Trophoblast cell (in vitro differentiated cells and primary cell): ENCODE measurements around the gene LRRC7.

Source experiments
- DNase-seq, 2 donors: peaks; one replicate each; pipeline ENCODE4 v3.0.0-alpha.2; 2016
- H2AFZ ChIP-seq: 2 replicates; pipeline ENCODE4 v1.6.1; 2013; ENCODE audit warnings: low read length, moderate library complexity, mild to moderate bottlenecking; ENCODE audit not compliant: insufficient read depth, poor library complexity
- H2AK5ac ChIP-seq: 2 replicates; pipeline ENCODE4 v1.6.1; 2013; ENCODE audit warnings: mild to moderate bottlenecking, low read length
- H2BK120ac ChIP-seq: 2 replicates; pipeline ENCODE4 v1.6.1; 2013; ENCODE audit warnings: low read length, mild to moderate bottlenecking, moderate library complexity; ENCODE audit not compliant: insufficient read depth, poor library complexity
- H2BK12ac ChIP-seq: 2 replicates; pipeline ENCODE4 v1.6.1; 2013; ENCODE audit warnings: mild to moderate bottlenecking, low read length, moderate library complexity
- H2BK5ac ChIP-seq: 2 replicates; pipeline ENCODE4 v1.6.1; 2013; ENCODE audit warnings: low read length, low read depth, moderate library complexity, mild to moderate bottlenecking; ENCODE audit not compliant: poor library complexity
- H3K14ac ChIP-seq: 2 replicates; pipeline ENCODE4 v1.6.1; 2013; ENCODE audit warnings: mild to moderate bottlenecking, low read length
- H3K18ac ChIP-seq: 2 replicates; pipeline ENCODE4 v1.6.1; 2013; ENCODE audit warnings: mild to moderate bottlenecking, low read length
- H3K23ac ChIP-seq: 2 replicates; pipeline ENCODE4 v1.6.1; 2013; ENCODE audit warnings: low read length
- H3K27ac ChIP-seq: 2 replicates; pipeline ENCODE4 v1.5.1; 2013; ENCODE audit warnings: low read depth, mild to moderate bottlenecking, inconsistent platforms, low read length, moderate library complexity
- H3K27me3 ChIP-seq: 2 replicates; pipeline ENCODE4 v1.6.1; 2013; ENCODE audit warnings: inconsistent platforms, mild to moderate bottlenecking, low read length, moderate library complexity; ENCODE audit not compliant: insufficient read depth
- H3K36me3 ChIP-seq, 2 experiments: 1 replicate in 1 of 2; 2 replicates in 1 of 2; pipeline ENCODE4 v1.6.1; 2013; ENCODE audit warnings: low read length in 2 of 2, mild to moderate bottlenecking in 2 of 2, moderate library complexity in 1 of 2; ENCODE audit not compliant: insufficient read depth in 2 of 2, control insufficient read depth in 1 of 2
- H3K4ac ChIP-seq: 2 replicates; pipeline ENCODE4 v1.6.1; 2013; ENCODE audit warnings: low read depth, mild to moderate bottlenecking, low read length, moderate library complexity
- H3K4me1 ChIP-seq, 2 experiments: 1 replicate in 1 of 2; 2 replicates in 1 of 2; pipeline ENCODE4 v1.6.1; 2013; ENCODE audit warnings: low read length in 2 of 2, mild to moderate bottlenecking in 2 of 2, moderate library complexity in 1 of 2; ENCODE audit not compliant: insufficient read depth in 2 of 2, control insufficient read depth in 1 of 2
- H3K4me2 ChIP-seq: 2 replicates; pipeline ENCODE4 v1.6.1; 2013; ENCODE audit warnings: inconsistent platforms, mild to moderate bottlenecking, low read length, moderate library complexity
- H3K4me3 ChIP-seq: 2 replicates; pipeline ENCODE4 v1.5.1; 2013; ENCODE audit warnings: mild to moderate bottlenecking, low read depth, low read length, inconsistent platforms
- H3K79me1 ChIP-seq: one replicate; pipeline ENCODE4 v1.6.1; 2013; ENCODE audit warnings: low read length
- H3K79me2 ChIP-seq: 2 replicates; pipeline ENCODE4 v1.6.1; 2013; ENCODE audit warnings: low read length, mild to moderate bottlenecking; ENCODE audit not compliant: control insufficient read depth, insufficient read depth, poor library complexity
- H3K9ac ChIP-seq: 2 replicates; pipeline ENCODE4 v1.6.1; 2013; ENCODE audit warnings: mild to moderate bottlenecking, low read length
- H3K9me3 ChIP-seq: 2 replicates; pipeline ENCODE4 v1.6.1; 2013; ENCODE audit warnings: low read depth, mild to moderate bottlenecking, control low read depth, inconsistent platforms, low read length; ENCODE audit not compliant: insufficient read depth
- H4K12ac ChIP-seq: 2 replicates; pipeline ENCODE4 v1.6.1; 2013; ENCODE audit warnings: low read depth, mild to moderate bottlenecking, low read length, moderate library complexity
- H4K8ac ChIP-seq: 2 replicates; pipeline ENCODE4 v1.6.1; 2013; ENCODE audit warnings: low read depth, mild to moderate bottlenecking, low read length, moderate library complexity
- H4K91ac ChIP-seq: one replicate; pipeline ENCODE4 v1.6.1; 2013; ENCODE audit warnings: low read depth, mild to moderate bottlenecking, low read length, moderate library complexity
- WGBS: extraction: QIAGEN DNeasy Blood & Tissue Kit; methylation state at CpG from one replicate; pipeline ENCODE4 v1.1.7; 2013; ENCODE audit warnings: missing lambda C conversion rate; ENCODE audit not compliant: insufficient read length, insufficient coverage; ENCODE audit errors: extremely low coverage; 5-methylcytosine and 5-hydroxymethylcytosine counted together

The LRRC7 gene

DNA sequence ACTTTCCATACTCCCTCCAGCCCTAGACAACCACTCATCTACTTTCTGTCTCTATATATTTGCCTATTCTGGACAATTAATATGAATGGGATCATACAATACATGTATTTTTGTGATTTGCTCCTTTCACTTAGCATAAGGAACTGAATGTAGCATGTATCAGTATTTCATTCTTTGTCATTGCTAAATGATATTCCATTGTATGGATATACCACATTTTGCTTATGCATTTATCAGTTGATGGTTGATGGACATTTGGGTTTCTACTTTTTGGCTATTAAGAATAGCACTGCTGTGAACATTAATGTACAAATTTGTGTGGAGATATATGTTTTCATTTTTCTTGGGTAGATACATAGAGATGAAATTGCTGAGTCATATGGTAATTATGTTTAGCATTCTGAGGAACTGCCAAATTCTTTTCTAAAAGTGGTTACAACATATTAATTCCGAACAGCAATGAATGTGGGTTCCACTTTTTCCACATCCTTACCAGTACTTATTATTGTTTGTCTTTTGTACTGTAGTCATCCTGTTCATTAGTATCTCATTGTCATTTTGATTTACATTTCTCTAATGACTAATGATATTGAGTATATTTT, 516.7 kb downstream of the LRRC7 start:
- H3K18ac ChIP-seq: no peak overlapping the region
- no peak overlapping the region for H3K4me2 ChIP-seq
- H3K79me2 ChIP-seq: no peaks in the 10 kb centered on the region
- no peaks in the 10 kb centered on the region for H3K36me3 ChIP-seq
- H3K27ac ChIP-seq: no peak overlapping the region
- H3K4me3 ChIP-seq: no peak overlapping the region
- no peak overlapping the region for H2AK5ac ChIP-seq
- peak in 1 of 2 donors; percentile 55 for DNase-seq
- no peak overlapping the region for H4K91ac ChIP-seq
- no peak overlapping the region for H2BK5ac ChIP-seq
- H4K8ac ChIP-seq: no peak overlapping the region
- no peak overlapping the region for H3K23ac ChIP-seq
- no peak overlapping the region for H3K9ac ChIP-seq
- no CpG with 5 or more reads among the region's 1 CpG for WGBS
- no peaks in the 10 kb centered on the region for H3K27me3 ChIP-seq
- no peak overlapping the region for H4K12ac ChIP-seq
- no peaks in the 10 kb centered on the region for H3K9me3 ChIP-seq
- H3K14ac ChIP-seq: no peak overlapping the region
- H2BK12ac ChIP-seq: no peak overlapping the region
- H2BK120ac ChIP-seq: no peak overlapping the region
- H3K4me1 ChIP-seq: no peaks in the 10 kb centered on the region
- no peak overlapping the region for H2AFZ ChIP-seq
- H3K79me1 ChIP-seq: no peaks in the 10 kb centered on the region
- no peak overlapping the region for H3K4ac ChIP-seq

DNA sequence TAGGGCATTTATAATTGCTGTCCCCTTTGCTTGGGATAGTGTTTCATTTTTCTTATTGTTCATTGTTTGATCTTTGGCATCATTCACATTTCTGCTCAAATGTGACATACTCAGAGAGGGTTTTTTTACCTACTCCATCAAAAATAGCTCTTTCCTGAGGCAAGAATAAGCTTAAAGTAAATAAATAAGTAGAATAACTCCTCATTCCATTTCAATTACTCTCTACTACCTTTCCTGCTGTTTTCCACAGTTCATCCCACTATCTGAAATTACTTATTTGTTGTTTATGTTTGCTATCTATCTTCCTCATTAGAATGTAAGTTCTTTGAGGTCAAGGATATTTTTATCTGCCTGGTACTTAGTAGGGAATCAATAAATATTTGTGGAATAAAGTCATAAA, 517.8 kb downstream of the LRRC7 start:
- Histone ChIP-seq H3K4ac (no peak overlapping the region), H3K9me3 (no peaks in the 10 kb centered on the region), H3K23ac (no peak overlapping the region), H2AK5ac (no peak overlapping the region), H2BK120ac (no peak overlapping the region), H3K14ac (no peak overlapping the region), H3K27ac (no peak overlapping the region), H3K79me1 (no peaks in the 10 kb centered on the region), H4K91ac (no peak overlapping the region), H2BK5ac (no peak overlapping the region), H3K36me3 (no peaks in the 10 kb centered on the region), H4K12ac (no peak overlapping the region), H3K4me2 (no peak overlapping the region), H4K8ac (no peak overlapping the region), H2BK12ac (no peak overlapping the region), H3K27me3 (no peaks in the 10 kb centered on the region), H3K9ac (no peak overlapping the region), H2AFZ (no peak overlapping the region), H3K79me2 (no peaks in the 10 kb centered on the region), H3K18ac (no peak overlapping the region), H3K4me1 (no peaks in the 10 kb centered on the region), H3K4me3 (no peak overlapping the region)
- DNase-seq: no peak

GRCh38 chr1:70086897-70087296, 519.2 kb downstream of the LRRC7 start:
- no peak overlapping the region for H3K18ac ChIP-seq
- no peak for DNase-seq
- WGBS: no CpG with 5 or more reads among the region's 1 CpG
- no peak overlapping the region for H2BK5ac ChIP-seq
- no peak overlapping the region for H3K9ac ChIP-seq
- no peak overlapping the region for H2AFZ ChIP-seq
- no peak overlapping the region for H3K27ac ChIP-seq
- no peak overlapping the region for H2BK120ac ChIP-seq
- H3K27me3 ChIP-seq: no peaks in the 10 kb centered on the region
- H3K36me3 ChIP-seq: no peaks in the 10 kb centered on the region
- no peaks in the 10 kb centered on the region for H3K79me2 ChIP-seq
- no peak overlapping the region for H3K4ac ChIP-seq
- H2AK5ac ChIP-seq: no peak overlapping the region
- H2BK12ac ChIP-seq: no peak overlapping the region
- H4K91ac ChIP-seq: no peak overlapping the region
- H3K4me1 ChIP-seq: no peaks in the 10 kb centered on the region
- no peak overlapping the region for H4K8ac ChIP-seq
- H3K4me3 ChIP-seq: no peak overlapping the region
- H3K4me2 ChIP-seq: no peak overlapping the region
- H4K12ac ChIP-seq: no peak overlapping the region
- no peaks in the 10 kb centered on the region for H3K79me1 ChIP-seq
- H3K23ac ChIP-seq: no peak overlapping the region
- no peaks in the 10 kb centered on the region for H3K9me3 ChIP-seq
- H3K14ac ChIP-seq: no peak overlapping the region

- Histone ChIP-seq H3K4me1 (no peaks in the 10 kb centered on the region), H3K4ac (no peak overlapping the region), H4K12ac (no peak overlapping the region), H3K79me1 (no peaks in the 10 kb centered on the region), H3K27ac (no peak overlapping the region), H2AFZ (no peak overlapping the region), H2BK5ac (no peak overlapping the region), H3K18ac (no peak overlapping the region), H3K9me3 (no peaks in the 10 kb centered on the region), H3K4me3 (no peak overlapping the region), H3K27me3 (no peaks in the 10 kb centered on the region), H2AK5ac (no peak overlapping the region), H2BK120ac (no peak overlapping the region), H3K79me2 (no peaks in the 10 kb centered on the region), H4K91ac (no peak overlapping the region), H3K36me3 (no peaks in the 10 kb centered on the region), H3K9ac (no peak overlapping the region), H3K23ac (no peak overlapping the region), H2BK12ac (no peak overlapping the region), H3K14ac (no peak overlapping the region), H4K8ac (no peak overlapping the region), H3K4me2 (no peak overlapping the region)
- WGBS: no CpG with 5 or more reads among the region's 3 CpGs
- DNase-seq: peak in 1 of 2 donors; percentile 29
Measured at GRCh38 chr1:70090141-70090540, 522.4 kb downstream of the LRRC7 start.
